Osteocyte (in vitro differentiated cells): ENCODE results near the gene PAEP. TPM values are rescaled to one million over a fixed set of nuclear protein-coding genes. Genes with fewer than 3 reads are reported as not detected.
"Not testable (repeated sequence)": the region's sequence is repeated elsewhere in the genome, so short reads cannot be mapped to it uniquely, and the experiment has no call there.

Experiments
- DNase-seq: peaks from one replicate; pipeline ENCODE4 v3.0.0; 2021; ENCODE audit warnings: mixed read lengths; ENCODE audit not compliant: unreplicated experiment; ENCODE audit errors: extremely low spot score
- H3K27ac Mint-ChIP-seq: one replicate; pipeline ENCODE4 v1.8.0; 2021; ENCODE audit warnings: mild to moderate bottlenecking, mixed read lengths; ENCODE audit not compliant: unreplicated experiment
- H3K27me3 Mint-ChIP-seq: one replicate; pipeline ENCODE4 v1.8.0; 2021; ENCODE audit warnings: mixed read lengths; ENCODE audit not compliant: unreplicated experiment
- H3K36me3 Mint-ChIP-seq: one replicate; pipeline ENCODE4 v1.8.0; 2021; ENCODE audit warnings: mixed read lengths; ENCODE audit not compliant: unreplicated experiment
- H3K4me1 Mint-ChIP-seq: one replicate; pipeline ENCODE4 v1.8.0; 2021; ENCODE audit warnings: mixed read lengths; ENCODE audit not compliant: unreplicated experiment
- H3K4me3 Mint-ChIP-seq: one replicate; pipeline ENCODE4 v1.8.0; 2021; ENCODE audit warnings: mild to moderate bottlenecking, moderate library complexity, mixed read lengths; ENCODE audit not compliant: unreplicated experiment
- H3K9me3 Mint-ChIP-seq: one replicate; pipeline ENCODE4 v1.8.0; 2021; ENCODE audit warnings: mixed read lengths; ENCODE audit not compliant: unreplicated experiment
- long read RNA-seq: library from polyadenylated mRNA; unstranded; transcript quantifications from one replicate; pipeline ENCODE4 v2.0.0, GENCODE V29; 2021
- total RNA-seq: library from RNA; stranded (reverse); gene quantifications from 2 replicates; pipeline ENCODE4 v1.2.1, GENCODE V29; 2021
- TF ChIP-seq, protein P1 (sequence below): fragments of 200-600 bp; sonication (generic); IDR thresholded peaks from 2 replicates; pipeline ENCODE4 v1.5.0; 2021; ENCODE audit warnings: antibody characterized with exemption, mild to moderate bottlenecking, moderate library complexity

Gene PAEP
- total RNA-seq, result not detected in 2 replicates
- long read RNA-seq, result 0 reads

DNA sequence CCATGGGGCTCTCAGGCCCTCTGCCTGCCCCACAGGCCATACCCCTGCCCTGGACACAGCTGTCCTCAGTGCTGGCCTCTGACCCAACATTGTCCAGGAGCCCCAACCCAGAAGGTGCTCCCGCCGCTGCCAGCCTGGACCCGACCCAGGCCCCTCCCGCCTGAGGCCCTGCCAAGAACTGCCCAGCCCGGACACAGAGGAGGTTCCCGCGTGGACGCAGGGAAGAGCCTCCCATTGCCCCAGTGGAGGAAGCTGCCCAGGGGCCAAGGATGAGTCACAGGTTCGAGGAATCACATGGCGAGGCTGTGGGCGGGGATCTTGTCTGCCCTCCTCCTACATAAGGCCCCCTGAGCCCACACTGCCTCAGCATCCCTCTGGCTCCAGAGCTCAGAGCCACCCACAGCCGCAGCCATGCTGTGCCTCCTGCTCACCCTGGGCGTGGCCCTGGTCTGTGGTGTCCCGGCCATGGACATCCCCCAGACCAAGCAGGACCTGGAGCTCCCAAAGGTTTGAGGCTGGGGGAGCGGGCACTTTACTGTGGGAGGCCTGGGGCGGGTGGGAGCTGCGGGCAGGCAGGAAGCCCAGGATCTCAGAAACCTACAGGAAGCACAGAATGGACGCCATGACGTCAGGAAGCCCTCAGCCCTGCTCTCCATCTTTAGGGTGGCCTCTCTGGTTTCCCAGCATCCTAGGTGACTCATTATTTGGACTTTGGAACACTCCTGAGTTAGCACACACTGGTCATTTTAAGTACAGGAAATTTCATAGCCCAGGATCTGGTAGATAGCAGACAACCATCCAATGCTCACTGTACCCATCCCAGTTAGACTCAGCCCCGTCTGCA is at the start of gene PAEP:
TSS of gene PAEP (plus strand) at position 366 of the 844 bp plus-strand sequence.
- Mint-ChIP-seq H3K36me3 (no peaks in the 10 kb centered on the region), H3K27ac (no peak within 1 kb of the TSS), H3K4me1 (no peaks in the 10 kb centered on the region), H3K9me3 (no peaks in the 10 kb centered on the region), H3K4me3 (no peak within 1 kb of the TSS), H3K27me3 (no peaks in the 10 kb centered on the region)
- TF ChIP-seq, protein P1, sequence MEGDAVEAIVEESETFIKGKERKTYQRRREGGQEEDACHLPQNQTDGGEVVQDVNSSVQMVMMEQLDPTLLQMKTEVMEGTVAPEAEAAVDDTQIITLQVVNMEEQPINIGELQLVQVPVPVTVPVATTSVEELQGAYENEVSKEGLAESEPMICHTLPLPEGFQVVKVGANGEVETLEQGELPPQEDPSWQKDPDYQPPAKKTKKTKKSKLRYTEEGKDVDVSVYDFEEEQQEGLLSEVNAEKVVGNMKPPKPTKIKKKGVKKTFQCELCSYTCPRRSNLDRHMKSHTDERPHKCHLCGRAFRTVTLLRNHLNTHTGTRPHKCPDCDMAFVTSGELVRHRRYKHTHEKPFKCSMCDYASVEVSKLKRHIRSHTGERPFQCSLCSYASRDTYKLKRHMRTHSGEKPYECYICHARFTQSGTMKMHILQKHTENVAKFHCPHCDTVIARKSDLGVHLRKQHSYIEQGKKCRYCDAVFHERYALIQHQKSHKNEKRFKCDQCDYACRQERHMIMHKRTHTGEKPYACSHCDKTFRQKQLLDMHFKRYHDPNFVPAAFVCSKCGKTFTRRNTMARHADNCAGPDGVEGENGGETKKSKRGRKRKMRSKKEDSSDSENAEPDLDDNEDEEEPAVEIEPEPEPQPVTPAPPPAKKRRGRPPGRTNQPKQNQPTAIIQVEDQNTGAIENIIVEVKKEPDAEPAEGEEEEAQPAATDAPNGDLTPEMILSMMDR, result no peak
- no peak for DNase-seq

DNA sequence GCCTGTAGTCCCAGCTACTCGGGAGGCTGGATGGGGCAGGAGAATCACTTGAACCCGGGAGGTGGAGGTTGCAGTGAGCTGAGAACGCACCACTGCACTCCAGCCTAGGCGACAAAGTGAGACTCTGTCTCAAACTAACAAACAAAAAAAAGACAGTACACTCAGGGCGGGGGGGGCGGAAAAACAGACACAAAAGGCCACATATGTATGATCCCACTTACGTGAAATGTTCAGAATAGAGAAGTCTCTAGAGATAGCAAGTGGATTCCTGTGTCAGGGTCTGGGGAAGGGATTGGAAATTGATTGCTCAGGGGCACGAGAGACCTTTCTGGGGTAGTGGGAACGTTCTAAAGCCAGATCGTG is 49.3 kb upstream of the PAEP start:
- no peaks in the 10 kb centered on the region for H3K4me1 Mint-ChIP-seq
- no peak overlapping the region for H3K4me3 Mint-ChIP-seq
- H3K27ac Mint-ChIP-seq, result no peak overlapping the region
- TF ChIP-seq, protein P1, result no peak
- DNase-seq, result peak; percentile 63
- H3K9me3 Mint-ChIP-seq, result peaks cover 10% of the 10 kb centered on the region
- peaks cover 11% of the 10 kb centered on the region for H3K27me3 Mint-ChIP-seq
- no peaks in the 10 kb centered on the region for H3K36me3 Mint-ChIP-seq

DNA sequence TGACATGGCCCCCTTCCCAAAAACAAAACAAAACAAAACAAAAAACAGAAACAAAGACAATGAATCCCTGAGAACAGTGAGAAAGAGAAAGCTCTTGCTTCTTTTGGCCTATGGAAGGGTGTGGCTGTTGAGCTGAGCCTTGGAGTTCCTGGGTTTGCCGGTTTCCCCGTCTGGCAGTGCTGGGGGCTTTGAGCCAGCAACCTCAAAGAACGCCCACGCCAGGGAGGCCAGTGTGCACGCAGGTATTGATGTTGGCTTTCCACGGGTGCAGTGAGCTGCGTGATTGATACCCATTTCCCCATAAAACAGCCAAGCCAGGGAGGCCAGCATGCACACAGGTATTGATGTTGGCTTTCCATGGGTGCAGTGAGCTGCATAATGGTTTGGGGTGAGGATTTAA is 48.7 kb upstream of the PAEP start:
- Mint-ChIP-seq H3K4me3 (no peak overlapping the region), H3K36me3 (no peaks in the 10 kb centered on the region), H3K27ac (no peak overlapping the region), H3K27me3 (peaks cover 13% of the 10 kb centered on the region), H3K9me3 (peaks cover 10% of the 10 kb centered on the region), H3K4me1 (no peaks in the 10 kb centered on the region)
- peak; percentile 38 for DNase-seq
- TF ChIP-seq, protein P1, result no peak

DNA sequence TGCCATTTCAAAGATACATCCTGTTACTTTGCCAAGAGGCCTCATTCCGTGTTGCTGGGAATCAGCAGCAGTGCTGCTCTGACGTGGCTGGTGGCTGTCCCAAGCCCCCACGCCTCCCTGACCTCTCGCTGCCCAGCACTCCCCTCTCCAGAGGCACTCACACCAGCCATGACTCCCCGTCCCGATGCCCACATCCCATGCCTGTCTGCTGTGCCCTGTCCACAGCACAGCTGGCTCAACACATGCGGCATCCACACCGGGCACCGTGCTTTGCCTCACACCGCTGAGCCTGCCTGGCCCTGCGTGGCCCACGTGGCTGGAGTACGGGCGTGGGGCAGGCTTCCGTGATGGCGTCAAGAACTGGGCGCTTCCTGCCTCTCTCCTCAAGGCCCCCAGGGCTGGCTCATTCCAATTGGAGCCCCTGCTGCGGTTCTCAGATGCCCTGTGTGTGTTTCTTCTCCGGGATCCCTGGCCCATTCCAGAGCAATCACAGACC is 48.2 kb upstream of the PAEP start:
- Mint-ChIP-seq H3K4me1 (no peaks in the 10 kb centered on the region), H3K4me3 (no peak overlapping the region), H3K27ac (no peak overlapping the region), H3K27me3 (peaks cover 15% of the 10 kb centered on the region), H3K36me3 (no peaks in the 10 kb centered on the region), H3K9me3 (peaks cover 10% of the 10 kb centered on the region)
- TF ChIP-seq, protein P1, result no peak
- peak; percentile 83 for DNase-seq

DNA sequence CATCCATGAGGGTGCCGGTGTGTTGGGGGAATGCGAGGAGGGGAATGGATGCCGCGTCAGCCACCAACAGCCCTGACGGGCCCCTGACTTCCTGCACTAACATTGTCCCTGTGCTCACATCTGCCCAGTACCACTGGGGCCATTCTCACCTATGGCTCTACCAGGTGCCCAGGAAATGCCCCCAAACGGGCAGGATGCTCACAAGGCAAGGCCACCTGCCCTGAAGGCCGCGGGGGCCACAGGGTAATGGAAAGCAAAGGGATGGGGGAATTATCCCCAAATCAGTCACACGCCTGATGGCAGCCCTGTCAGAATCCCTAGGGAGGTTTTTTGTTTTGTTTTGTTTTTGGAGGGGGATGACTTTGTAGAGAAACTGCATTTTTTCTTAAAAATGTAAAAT is 47.6 kb upstream of the PAEP start:
- H3K4me1 Mint-ChIP-seq, H3K36me3 Mint-ChIP-seq, H3K4me3 Mint-ChIP-seq, DNase-seq, H3K27ac Mint-ChIP-seq, H3K9me3 Mint-ChIP-seq: not testable (repeated sequence)
- H3K27me3 Mint-ChIP-seq, result peaks cover 15% of the 10 kb centered on the region
